ENCODE results near the gene FSIP1.

FSIP1 gene

DNA sequence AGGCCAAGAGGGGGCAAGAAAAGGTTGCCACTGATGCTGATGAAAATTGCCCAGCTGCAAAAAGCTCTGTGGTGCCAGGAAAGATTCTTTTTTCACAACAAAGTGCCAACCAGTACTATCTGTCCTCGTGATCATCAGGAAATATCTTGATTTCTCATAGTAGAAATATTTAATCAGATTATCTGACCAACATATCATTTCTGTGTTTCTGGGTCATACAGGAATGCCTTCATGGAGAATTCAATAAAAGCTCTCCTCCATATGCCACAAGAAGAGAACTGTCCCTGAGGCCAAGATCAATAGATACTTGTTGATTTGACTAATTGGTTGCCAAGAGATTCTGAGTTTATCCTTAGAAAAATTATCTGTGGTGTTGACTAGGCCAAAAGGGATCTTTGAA, 63.5 kb downstream of the FSIP1 start:
- peak; percentile 46 for DNase-seq

DNA sequence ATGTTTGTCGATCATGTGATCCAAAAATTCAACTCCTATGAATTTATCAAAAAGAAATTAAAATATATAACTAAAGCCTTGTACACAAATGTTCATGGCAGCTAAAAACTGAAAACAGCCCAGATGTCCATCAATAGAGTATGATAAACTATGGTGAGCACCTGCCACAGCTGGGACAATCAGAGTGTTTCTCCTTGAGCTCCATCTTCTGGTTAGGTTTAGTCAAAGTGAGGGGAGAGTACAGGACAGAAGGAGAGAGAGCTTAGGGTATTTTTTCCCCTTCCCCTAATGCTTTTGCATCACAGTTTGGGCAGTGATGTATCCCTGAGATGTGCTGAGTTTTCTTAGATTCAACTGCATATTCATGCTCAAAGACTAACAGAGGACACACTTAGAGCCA, 65.5 kb downstream of the FSIP1 start:
- no peak for DNase-seq

DNA sequence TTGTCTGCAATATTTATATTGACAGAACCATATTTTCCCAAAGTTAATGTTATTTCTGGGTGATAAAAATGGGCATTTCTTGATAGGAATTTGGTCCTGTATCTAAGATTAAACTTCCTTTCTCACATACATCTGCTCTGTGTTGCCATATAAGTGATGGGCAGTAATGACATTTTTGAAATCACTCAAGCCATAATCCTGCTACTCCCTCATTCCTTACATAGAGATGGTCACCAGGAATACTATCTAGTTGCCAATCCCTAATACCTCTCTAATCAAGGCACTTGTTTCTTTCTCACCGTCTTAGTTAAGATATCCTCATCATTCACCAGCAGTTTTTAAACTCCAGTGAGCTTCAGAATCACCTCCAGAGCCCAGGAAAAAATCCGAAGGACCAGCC, 68.4 kb downstream of the FSIP1 start:
- no peak for DNase-seq

DNA sequence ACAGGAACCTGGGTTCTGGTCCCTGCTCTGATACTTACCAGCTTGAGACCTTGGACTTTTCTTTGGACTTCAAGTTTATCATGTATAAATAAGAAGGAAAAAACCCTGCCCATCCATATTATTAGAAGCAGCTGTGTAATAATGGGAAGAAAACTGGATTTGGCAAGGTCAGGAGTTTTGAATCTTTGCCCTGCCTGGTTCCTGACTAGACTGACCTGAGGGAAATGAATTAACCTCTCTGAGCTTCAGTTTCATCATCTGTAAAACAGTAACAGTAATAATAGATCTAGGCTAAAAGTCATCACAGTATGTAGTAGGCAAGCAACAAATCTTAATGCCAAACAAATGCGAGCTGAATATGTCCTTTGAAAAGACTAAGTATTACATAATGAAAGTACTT, 68.8 kb downstream of the FSIP1 start:
- DNase-seq, result no peak

DNA sequence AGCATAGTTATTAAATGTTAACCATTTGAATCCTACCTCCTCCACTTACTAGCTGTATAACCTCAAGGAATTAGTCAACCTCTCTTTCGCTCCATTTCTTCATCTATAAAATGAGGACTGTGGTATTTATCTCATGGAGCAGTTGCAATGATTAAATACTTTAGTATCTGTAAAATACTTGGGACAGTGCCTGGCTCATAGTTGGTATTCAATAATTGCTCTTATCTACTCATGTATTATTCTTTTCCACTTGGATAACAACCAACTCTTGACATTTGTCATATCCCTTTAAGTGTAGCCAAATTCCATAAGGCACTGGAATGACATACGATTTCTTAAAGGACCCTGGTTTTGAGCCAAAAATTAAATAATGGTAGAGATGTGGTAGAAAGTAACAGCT, 72.0 kb downstream of the FSIP1 start:
- DNase-seq, result no peak

DNA sequence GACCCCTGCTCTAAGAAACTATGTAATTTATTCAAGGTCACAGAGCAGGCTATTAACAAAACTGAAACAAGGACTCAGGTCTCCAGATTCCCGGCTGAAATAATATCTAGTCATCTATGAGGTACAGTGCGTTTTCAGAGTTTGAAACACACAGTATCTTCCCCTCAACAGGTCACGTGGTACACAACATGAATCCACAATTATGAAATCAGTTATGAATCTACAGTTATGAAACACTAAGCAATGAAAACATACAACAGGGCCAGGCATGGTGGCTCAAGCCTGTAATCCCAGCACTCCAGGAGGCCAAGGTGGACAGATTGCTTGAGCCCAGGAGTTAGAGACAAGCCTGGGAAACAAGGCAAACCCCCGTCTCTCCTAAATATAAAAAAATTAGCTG, 72.7 kb downstream of the FSIP1 start:
- no peak for DNase-seq

DNA sequence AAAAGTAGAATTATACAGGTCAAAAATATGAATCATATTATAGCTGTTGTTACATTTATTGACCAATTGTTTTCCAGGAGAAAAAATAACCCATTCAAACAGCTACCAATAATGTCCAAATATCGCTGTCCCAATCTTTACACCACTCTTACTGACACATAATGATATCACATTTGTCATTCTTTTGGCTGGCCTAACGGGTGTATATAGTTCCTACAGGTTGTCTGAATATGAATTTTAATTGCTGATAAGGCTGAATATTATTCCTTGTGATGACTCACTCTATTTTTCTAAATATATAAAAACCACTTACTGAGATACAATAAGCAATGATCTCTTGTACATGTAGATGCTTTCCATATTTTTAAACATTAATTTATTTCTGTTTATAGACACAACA, 76.4 kb downstream of the FSIP1 start:
- DNase-seq, result no peak

DNA sequence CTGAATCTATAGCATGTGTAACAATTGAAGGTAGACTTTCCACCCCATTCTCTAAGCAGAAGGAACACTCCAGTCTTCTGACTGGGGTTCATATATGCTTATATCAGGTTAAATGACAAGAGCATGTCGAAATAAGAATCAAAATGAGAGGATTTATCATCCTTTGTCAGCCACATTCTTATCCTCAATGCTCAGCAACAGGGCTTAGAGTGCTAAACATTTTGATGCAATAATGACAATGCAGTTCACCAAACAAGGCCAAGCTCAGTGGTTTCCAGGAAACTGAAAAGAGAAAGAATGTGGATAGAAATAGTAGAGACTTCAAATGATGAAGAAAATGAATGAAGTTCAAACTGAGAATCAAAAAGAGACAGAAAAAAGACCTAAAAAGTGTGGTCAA, 78.0 kb downstream of the FSIP1 start:
- DNase-seq, result no peak

DNA sequence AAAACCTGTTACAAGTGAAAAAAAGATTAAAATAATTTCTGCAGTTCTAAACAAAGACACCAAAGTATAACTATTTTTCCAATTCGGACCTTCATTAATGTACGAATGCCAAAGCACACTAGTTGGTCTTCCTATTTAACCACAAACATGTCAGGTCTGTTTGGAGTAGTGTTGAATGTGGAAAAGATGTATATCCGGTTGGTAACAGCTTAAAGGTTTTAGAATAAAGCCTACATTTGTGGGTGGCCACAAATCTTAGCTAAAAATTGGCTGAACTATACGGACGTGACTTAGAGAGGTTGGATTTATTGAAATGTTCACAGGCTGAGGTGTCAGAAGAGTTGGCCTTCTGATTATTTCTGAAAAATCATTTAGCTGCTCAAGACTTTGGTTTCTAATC, 78.4 kb downstream of the FSIP1 start:
- no peak for DNase-seq

DNA sequence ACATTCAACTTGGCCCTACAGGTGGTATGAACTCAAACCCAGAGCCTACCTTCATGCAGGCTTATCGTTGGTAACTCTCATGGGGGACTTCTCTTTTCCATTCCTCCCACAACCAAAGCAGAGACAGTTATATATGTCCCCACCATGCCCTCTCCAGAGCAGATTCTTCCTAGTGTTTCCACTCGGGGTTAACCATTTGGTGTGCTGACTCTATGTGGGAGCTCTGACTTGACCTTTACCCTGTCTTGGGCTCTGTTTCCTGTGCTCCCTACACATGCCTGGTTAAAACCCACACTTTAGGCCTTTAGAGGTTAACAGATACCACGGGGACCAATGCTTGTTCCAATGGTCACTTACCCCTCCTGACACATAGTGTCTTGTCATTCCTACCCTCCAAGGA, 80.7 kb downstream of the FSIP1 start:
- no peak for DNase-seq

DNA sequence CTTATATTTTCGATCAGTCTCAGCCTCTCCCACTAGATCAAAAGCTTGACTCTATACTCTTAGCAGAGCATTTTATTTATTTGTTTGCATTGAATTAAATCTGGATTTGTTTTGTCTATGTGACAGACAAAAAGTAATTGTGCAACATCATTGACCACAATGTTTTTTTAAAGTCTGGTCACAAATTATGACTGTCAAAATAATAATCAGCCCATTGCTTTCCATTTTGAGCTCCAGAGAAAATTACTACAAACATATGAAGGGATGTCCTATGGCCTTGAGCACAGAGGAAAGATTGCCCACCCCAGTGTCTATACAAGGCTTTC, 82.3 kb downstream of the FSIP1 start:
- DNase-seq, result no peak

DNA sequence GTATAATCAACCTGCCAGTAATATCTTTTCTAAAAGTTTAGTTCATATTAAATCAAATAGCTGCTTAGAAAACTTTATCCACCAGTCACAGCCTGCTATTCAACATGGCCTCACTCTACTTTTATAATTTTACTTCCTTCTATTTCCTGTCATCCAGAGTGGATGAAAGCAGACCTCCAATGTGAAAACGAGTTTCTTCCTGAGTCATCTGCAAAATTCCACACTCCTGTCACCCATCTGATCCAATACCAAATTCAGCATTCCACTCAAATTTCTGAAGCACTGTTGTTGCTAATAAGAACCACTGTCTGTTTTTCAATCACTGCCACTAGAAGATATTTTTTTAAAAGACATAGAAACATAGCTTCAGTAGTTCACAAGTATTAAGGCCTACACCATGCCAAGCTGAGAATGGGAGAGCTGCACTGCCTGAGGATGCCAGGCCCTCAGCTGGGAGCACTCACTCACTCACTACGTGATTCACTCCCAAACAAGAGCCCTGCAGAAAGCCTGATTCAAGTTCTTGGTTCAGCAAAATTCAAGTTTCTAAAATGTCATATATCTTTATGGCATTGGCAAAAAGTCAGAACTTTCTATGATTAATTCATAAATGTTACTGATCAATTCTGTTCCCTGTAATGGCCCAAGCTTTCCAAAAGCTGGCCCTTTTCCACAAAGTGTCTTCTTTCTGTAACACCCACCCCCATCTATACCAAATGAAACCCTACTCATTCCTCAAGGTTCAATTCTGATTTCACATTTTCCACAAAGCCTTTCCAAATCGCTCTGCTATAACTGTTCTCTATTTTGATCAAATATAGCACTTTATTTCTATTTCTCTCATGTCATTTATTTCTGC, 82.9 kb downstream of the FSIP1 start:
- DNase-seq, result no peak

DNA sequence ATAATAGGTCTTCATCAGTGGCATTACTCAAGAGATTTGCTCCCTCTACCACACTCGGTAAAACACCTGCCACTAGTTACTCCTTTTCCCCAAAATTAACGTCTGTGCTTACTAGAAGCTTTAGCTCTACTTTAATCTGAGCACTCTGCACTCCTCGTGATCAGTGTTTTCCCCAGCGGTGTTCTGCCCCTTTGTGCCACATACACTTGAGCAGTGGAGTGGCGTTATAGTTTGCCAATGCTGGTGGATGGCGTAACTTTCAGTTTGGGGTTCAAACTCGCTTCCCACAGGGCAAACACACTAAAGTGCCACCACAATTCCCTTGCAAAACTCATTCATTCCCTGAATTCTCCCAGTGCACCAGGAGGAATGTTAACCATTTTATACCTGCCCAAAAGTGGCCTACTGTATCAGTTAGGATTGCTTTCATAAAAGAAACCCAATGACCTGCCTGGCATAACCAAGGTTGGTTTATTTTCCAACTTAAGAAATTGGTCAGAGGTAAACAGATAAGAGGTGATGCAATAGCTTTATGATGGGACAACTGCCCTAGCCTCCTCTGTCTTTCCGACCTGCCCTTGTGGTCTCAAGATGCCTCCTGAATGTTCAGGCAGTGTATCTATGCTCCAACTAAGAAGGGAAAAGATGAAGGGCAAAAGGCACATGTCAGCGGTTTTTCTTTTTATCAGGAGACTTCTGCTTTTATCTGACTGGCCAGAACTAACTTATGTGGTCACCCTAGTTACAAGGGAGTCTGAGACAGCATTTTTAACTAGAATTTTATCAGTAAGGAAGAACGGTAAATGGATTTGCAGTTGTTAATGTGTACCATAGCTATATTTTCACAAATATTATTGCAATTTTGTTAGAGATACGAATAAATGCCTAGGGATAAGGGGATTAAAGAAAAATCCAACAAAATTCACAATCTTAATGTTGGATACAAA, 83.9 kb downstream of the FSIP1 start:
- DNase-seq, result no peak

DNA sequence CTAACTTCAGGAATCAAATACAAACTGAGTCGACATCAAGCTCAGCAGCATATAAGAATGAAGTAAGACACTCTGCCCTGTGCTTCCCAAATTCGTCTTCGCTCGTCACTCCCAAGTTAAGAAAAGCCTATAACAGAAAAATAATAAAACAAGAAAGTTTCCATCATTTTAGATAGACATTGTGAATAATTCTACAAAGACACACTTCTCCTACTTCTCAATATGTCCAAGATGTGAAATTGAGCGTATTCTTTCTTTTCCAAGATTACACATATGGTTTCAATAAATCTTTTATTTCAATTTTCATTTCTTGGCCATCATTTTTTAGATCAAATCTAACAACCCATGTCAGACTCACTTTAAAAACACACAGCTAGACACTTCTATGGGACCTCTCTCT, 85.1 kb downstream of the FSIP1 start:
- no peak for DNase-seq

DNA sequence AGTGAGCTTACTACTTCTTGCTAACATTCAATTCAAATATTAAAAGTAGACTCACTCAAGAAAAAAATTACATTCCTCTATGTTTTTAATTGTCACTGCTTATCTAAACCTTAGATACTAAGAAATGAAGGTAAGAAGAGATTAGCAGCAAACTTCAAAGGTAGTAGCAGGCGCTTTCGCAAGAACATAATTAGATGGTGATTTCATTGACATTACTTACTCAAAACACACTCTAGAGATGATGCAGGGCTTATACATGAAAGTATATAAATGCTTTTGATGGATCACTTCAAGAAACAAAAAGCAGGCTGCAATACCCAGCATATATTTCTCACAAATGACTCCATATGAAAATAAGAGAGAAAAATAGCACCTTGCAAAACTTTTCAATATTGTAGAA, 86.8 kb downstream of the FSIP1 start:
- no peak for DNase-seq

DNA sequence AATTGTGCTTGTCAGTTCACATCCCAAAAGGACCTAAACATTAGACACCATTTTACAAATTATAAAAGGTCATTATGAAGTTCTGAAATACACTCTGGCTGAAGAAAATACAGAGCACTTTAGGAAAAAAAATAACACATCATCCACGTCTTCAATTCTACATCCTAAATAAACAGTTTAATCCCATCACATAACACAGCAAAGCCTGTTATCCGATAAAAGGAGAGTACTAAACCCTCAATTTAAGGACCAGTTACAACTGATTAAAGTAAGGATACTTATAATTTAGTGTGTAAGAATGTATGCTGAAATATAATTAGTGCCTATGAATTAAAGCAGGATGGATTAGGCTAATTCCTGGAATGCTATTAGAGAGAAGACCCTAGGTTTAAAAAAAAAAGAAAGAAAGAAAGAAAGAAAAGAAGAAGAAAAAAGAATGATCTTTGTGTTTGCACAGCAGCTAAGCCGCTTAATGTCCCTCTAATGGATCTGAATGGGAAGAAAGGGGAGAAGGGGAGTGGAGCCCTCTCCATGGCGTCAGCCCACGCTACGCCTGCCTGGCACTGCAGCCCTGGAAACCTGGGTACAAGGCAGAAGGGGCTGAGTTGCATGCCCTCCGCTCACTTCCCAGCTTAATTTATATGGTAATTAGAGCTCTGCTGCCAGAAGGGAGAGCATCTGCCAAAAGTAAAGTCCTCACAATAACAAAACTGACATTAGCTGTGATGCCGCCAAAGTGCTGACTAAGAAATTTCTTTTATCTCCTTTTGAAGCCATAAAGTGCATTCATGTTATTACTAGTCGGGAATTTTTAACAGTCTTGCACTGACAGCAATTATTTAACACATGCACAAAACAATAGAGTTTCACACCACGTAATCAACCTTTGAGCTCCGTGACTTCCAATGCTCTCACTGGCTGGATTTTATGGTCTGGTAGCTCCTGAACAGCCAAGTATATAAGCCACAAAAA, 90.0 kb downstream of the FSIP1 start:
- peak; percentile 75 for DNase-seq

DNA sequence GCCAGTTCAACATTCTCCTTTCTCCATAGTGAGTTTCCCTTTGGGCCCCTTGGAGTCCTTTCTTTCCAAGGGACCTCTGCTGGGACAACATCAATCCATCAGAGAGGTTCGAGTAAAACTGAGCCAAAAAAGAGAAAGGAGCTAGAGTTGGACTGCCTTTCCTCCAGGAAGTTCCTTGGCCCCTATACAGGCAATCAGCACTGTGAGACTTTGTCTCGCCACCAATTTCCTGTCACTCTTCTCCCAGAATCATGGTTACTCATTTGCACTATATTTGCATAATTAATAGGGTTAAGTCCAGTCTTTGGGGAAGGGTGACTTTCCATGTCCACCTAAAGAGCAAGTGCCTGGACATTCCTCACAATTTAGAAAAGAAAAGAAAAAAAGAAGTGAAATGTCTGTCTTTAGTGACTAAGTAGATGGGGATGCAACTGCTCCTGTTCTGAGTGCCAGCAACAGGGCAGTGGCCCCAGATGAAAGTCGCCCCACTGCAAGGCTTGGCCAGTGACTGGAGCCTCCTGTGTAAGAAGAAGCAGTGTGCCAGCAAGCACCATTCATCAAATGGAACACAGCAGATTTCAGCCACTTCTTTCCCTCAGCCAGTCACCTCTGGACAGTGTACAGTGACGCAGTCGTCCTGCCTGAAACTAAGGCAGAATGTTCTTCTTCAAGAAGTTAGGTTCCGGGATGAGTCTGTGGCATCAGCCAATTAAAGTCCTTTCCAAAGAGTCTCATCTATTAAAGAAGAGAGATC, 91.6 kb downstream of the FSIP1 start:
- DNase-seq, result no peak

DNA sequence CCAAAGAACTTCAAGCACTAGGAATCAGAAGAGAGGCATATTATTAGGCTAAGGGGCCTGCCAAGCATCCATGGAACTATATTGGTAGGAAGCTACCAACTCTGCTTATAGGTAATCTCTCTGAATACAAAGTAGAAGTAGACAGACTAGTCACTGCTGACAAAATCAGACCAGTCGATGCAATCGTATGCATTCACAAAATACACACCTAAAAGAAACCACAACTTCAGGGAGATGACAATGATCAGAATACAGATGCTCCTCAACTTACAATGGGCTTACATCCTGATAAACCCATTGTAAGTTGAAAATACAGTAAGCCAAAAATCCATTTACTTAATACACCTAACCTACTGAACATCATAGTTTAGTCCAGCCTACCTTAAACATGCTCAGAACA, 94.7 kb downstream of the FSIP1 start:
- DNase-seq, result no peak

DNA sequence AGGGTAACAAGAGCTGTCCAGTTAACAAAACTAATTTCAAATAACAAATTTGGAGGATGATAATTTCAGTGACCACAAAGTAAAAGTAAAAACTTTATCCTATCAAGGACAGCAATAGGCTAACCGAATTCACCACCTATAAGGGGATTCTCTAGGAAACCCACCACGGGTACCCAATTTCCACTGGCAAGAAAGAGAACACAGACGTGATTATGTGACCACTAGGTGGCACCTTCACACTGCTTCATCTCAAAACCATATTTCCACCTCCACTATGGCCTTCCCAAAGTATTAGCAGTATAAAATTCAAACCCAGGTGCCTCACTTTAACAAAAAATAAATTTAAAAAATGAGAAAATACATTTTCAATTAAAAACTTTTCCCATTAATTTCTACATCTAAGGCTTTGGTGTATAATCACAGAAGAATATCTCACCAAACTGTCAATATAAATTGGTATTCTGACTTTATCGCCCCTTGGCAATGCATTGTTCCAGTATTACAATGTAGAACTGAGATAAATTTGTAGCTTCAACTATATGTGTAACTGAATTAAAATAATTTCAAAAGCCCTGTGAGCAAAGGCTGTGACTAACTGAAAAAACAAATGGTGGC, 96.5 kb downstream of the FSIP1 start:
- DNase-seq, result peak; percentile 88

DNA sequence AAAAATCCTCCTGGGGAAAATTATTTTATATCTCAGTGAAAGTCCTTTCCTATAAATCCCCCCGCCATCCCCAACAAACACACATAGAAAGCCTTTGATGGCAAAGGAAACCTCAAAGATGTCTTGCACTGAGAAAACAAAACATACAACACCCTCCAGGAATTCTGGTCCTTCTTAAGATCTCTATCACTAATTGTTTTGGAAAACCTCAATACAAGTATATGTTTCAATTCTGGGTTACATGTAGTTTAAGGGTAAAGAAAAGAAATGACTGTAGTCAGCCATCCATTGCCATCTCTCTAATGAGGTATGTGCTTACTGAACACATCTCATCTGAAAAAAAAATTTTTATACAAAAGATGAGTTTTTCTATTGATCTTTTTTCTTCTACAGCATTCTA, 97.3 kb downstream of the FSIP1 start:
- no peak for DNase-seq

DNA sequence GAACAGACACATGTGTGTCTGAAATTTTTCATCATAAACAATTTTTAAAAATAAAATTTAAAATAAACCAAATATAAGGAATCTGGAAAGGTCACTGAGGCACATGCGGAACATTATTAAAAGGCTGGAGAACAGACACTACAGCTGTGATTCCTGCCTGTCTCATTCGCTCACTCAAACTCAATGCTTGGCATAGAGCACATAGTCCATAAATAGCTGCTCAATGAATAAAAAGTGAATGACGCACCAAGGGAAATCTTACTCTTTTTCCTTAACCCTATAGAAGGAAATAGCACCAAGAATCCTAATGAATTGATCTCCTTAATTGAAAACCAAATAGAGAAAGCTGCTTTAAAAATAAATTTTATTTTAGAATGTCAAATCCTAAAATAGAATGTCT, 98.4 kb downstream of the FSIP1 start:
- no peak for DNase-seq

DNA sequence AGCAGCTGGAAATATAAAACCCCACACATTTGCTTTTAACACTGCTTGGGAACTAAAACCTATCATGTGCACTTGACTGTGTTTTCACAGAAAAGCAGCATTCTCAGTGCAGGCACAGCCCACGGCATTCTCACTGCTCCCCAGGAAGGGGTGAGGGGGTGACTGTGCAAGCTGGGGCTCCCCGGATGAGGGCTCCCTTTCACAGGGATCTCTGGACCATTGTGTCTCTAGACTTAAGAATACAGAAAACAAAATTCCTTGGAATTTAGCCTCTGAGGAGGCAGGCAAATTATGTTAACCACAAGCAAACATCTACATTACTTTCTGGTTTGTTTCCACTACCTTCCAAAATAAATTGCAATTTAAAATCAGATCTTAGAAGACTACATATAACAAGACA, 100.3 kb downstream of the FSIP1 start:
- DNase-seq, result no peak
